Measurements from ENCODE around the gene SMG6. TPM values are rescaled to one million over a fixed set of nuclear protein-coding genes. Genes with fewer than 3 reads are reported as not detected.

Gene SMG6
- total and polyA plus RNA-seq, 2 of the 4 experiments (the other 2 are of a cell fraction): 16.3 to 30.3 TPM

DNA sequence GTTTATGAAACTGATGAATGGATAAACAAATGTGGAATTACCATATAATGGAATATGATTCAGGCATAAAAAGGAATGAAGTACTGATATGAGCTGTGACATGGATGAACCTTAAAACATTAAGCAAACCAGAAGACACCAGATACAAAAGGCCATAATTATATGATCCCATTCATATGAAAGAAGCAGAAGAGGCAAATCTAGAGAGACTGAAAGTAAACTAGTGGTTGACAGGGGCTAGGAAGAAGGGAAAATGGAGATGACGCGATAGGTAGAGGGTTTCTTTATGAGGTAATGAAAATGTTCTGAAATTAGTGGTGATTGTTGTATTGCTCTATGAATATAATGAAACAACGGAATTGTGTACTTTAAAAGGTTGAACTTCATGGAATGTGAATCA, 160.3 kb downstream of the SMG6 start:
- Histone ChIP-seq H3K9ac (ENCODE audit: low read depth, low read length) (no peak overlapping the region), H3K9me1 (ENCODE audit: insufficient read depth, low read length) (peaks cover 9% of the 10 kb centered on the region), H2BK20ac (ENCODE audit: low read depth, low read length) (no peak overlapping the region), H3K4ac (ENCODE audit: low read depth, low read length) (no peak overlapping the region), H3K36me3 (ENCODE audit: control insufficient read depth, insufficient read depth, low read length) (no peaks in the 10 kb centered on the region), H2BK15ac (ENCODE audit: low read depth, low read length) (no peak overlapping the region), H2BK5ac (ENCODE audit: low read depth, low read length, poor library complexity, severe bottlenecking) (peak overlapping the region; percentile 74), H2AK9ac (replicated peaks; ENCODE audit: low read depth, low read length, poor library complexity) (no peak overlapping the region), H2BK120ac (ENCODE audit: low read depth, low read length) (no peak overlapping the region), H3K27ac (ENCODE audit: insufficient read depth, low read length) (no peak overlapping the region), H3K14ac (replicated peaks; ENCODE audit: low read depth, low read length) (no peak overlapping the region), H4K20me1 (ENCODE audit: insufficient read depth, low read length) (no peaks in the 10 kb centered on the region), H3K9me3 (ENCODE audit: control insufficient read depth, insufficient read depth, low read length) (no peaks in the 10 kb centered on the region), H2AK5ac (ENCODE audit: low read depth, low read length) (no peak overlapping the region), H3K23ac (ENCODE audit: low read depth, low read length) (no peak overlapping the region), H3K4me2 (ENCODE audit: low read depth, low read length) (no peak overlapping the region), H3K4me3 (ENCODE audit: insufficient read depth, low read depth, low read length) (no peak overlapping the region), H3K56ac (ENCODE audit: extremely low read depth, insufficient read depth, low read length) (no peak overlapping the region), H3K27me3 (ENCODE audit: control insufficient read depth, insufficient read depth, low read length) (no peaks in the 10 kb centered on the region), H2AFZ (replicated peaks; ENCODE audit: low read length, poor library complexity) (no peak overlapping the region), H3K18ac (ENCODE audit: low read depth, low read length) (peak overlapping the region; percentile 38; the same call in 1 of the 2 replicates), H4K8ac (ENCODE audit: low read depth in 2 of 2, low read length in 2 of 2) (no peak overlapping the region; a peak in 1 of 4 replicates), H3K79me1 (ENCODE audit: low read depth in 1 of 2, low read length in 2 of 2) (peaks cover 18 to 42% of the 10 kb centered on the region in 2 experiments), H4K91ac (ENCODE audit: insufficient read depth, low read depth, low read length) (no peak overlapping the region), H4K5ac (ENCODE audit: low read depth, low read length) (no peak overlapping the region), H3K4me1 (ENCODE audit: control insufficient read depth, insufficient read depth, low read length) (peaks cover 11% of the 10 kb centered on the region)
- ChIA-PET CTCF (interaction anchor here (0.6 to 2.2 kb wide), 2 partner anchors 21 to 33 kb away, joined by 3 to 11 read pairs; no protein-coding TSS in a partner anchor), POLR2A (ENCODE audit: unreplicated experiment) (no interaction called here)
- ATAC-seq (ENCODE audit: low read depth): peak; percentile 26
- TF ChIP-seq RAD21 (IDR thresholded peaks at IDR 0.05; ENCODE audit: low read length) (no peak), RCOR1 (IDR thresholded peaks at IDR 0.05; ENCODE audit: insufficient replicate concordance, low read length) (no peak), CEBPB (IDR thresholded peaks at IDR 0.05; ENCODE audit: low read depth, low read length) (no peak), BHLHE40 (IDR thresholded peaks at IDR 0.05; ENCODE audit: low read depth, low read length) (no peak), RFX5 (IDR thresholded peaks at IDR 0.05; ENCODE audit: low read depth, low read length) (no peak), MXI1 (IDR thresholded peaks at IDR 0.05; ENCODE audit: borderline replicate concordance, low read depth, low read length) (no peak), SMC3 (IDR thresholded peaks at IDR 0.05; ENCODE audit: low read depth, low read length) (no peak), MAZ (IDR thresholded peaks at IDR 0.05; ENCODE audit: borderline replicate concordance, low read depth, low read length) (no peak), NFE2L2 (IDR thresholded peaks at IDR 0.05; ENCODE audit: low read depth, low read length) (no peak)
- TF ChIP-seq, protein P1, sequence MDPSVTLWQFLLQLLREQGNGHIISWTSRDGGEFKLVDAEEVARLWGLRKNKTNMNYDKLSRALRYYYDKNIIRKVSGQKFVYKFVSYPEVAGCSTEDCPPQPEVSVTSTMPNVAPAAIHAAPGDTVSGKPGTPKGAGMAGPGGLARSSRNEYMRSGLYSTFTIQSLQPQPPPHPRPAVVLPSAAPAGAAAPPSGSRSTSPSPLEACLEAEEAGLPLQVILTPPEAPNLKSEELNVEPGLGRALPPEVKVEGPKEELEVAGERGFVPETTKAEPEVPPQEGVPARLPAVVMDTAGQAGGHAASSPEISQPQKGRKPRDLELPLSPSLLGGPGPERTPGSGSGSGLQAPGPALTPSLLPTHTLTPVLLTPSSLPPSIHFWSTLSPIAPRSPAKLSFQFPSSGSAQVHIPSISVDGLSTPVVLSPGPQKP (IDR thresholded peaks at IDR 0.05; ENCODE audit: borderline replicate concordance, low read depth, low read length): no peak
- TF ChIP-seq, protein P2, sequence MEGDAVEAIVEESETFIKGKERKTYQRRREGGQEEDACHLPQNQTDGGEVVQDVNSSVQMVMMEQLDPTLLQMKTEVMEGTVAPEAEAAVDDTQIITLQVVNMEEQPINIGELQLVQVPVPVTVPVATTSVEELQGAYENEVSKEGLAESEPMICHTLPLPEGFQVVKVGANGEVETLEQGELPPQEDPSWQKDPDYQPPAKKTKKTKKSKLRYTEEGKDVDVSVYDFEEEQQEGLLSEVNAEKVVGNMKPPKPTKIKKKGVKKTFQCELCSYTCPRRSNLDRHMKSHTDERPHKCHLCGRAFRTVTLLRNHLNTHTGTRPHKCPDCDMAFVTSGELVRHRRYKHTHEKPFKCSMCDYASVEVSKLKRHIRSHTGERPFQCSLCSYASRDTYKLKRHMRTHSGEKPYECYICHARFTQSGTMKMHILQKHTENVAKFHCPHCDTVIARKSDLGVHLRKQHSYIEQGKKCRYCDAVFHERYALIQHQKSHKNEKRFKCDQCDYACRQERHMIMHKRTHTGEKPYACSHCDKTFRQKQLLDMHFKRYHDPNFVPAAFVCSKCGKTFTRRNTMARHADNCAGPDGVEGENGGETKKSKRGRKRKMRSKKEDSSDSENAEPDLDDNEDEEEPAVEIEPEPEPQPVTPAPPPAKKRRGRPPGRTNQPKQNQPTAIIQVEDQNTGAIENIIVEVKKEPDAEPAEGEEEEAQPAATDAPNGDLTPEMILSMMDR (conservative IDR thresholded peaks at IDR 0.05; ENCODE audit: low read depth, low read length): no peak
- dilution Hi-C loops (cut with HindIII; ENCODE audit: low sequenced_read_pairs, unreplicated experiment): no loop called here
- in situ Hi-C loops (cut with MboI; ENCODE audit: low sequenced_read_pairs): no loop called here
- no peak for DNase-seq
- intact Hi-C loops (cut with micrococcal nuclease): no loop called here
- 100% methylated on average over 2 of the region's 3 CpGs; no CpG with 5 or more reads in 1 of the 2 experiments for WGBS, 2 experiments (ENCODE audit: extremely low coverage in 2 of 2, insufficient read length in 1 of 2)
- BruUV-seq (replicated peaks): no TSS peak
